Left kidney (tissue), 2 donors: ENCODE measurements around the gene RFC2. TPM values are rescaled to one million over a fixed set of nuclear protein-coding genes. Genes with fewer than 3 reads are reported as not detected.
"Not testable (repeated sequence)": the region's sequence is repeated elsewhere in the genome, so short reads cannot be mapped to it uniquely, and the experiment has no call there.

Experiments
- DNase-seq: peaks from one replicate; pipeline ENCODE4 v3.0.0-alpha.2; 2013
- polyA plus RNA-seq: library from polyadenylated mRNA; unstranded; fragments of 120-200 nt; gene quantifications from one replicate; pipeline ENCODE4 v1.2.1, GENCODE V29; 2013; ENCODE audit not compliant: insufficient read length

RFC2 gene
- polyA plus RNA-seq, 1 donor = 39.1 TPM

- no peak for DNase-seq
These were observed 35.9 kb downstream of the RFC2 start for GRCh38 chr7:74218343-74218698.

DNA sequence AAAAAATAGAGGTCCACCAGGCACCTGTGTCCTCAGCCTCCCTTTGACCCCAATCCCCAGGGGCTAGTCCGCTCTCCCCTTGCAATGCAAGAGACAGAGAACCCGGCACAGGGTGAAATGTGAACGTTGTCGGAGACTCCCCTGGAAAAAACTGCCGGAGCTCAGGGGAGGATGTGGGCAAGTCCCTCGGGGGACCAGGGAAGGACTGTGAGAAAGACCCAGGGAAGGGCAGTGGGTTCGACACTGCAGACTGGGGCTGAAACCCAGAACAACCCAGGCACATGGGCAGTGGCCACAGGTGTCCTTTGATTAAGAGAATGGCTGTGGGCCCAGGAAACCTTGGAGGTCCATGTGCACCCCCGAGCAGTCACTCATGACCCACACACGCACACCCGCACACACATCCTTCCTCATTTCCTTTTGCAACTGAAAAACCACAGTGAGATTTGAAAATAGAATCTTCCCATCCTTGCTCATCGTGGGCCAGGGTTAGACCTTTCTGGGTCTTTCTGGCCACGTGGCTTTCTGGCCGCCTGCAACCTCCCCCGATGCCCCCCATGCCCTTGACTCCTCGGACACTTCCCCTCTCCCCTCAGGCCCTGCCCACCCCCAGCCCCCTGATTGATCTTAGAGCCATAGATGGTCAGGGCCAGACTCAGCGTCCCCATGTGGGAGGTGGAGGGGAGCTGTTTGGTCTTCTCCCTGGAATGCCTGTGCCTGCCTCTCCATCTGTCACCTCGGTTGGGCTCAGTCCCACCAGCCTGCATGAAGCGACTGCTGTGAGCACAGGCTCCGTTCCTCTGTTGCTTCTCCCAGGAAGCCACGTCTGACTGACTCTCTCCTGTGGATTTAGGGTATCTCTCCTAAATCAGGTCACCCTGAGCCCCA is 36.5 kb downstream of the RFC2 start:
- no peak for DNase-seq

DNA sequence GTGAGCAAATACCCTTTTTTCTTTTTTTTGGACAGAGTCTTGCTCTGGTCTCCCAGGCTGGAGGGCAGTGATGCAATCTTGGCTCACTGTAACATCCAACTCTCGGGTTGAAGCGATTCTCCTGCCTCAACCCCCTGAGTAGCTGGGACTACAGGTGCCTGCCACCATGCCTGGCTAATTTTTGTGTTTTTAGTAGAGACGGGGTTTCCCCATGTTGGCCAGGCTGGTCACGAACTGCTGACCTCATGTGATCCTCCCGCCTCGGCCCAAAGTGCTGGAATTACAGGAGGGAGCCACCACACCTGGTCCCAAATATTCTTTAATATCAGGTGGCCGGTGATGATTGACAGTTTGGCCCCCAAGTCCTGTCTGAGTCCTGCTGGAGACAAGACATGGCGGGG is 37.8 kb downstream of the RFC2 start:
- no peak for DNase-seq

- no peak for DNase-seq
These were observed 38.3 kb downstream of the RFC2 start for GRCh38 chr7:74215921-74216320.

GRCh38 chr7:74214816-74215630 is 39.2 kb downstream of the RFC2 start:
- DNase-seq = no peak

DNA sequence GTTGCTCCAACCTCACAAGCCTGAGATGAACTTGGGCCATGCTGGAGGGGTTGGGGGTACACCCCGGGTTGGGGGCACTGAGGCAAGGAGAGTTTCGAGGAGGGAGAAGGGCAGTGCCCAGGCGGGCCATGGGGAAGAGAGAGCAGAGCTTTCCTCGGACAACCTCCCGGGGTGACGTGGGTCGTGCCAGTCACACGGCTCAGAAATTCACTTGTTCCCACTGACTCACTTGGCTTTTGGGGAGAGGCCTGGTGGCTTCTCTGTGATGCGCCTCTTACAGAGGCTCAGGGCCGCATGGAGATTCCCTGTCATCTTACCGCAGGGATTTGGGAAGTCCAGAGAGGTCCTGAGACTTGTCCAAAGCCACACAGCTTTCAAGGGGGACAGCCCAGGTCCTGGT is 41.5 kb downstream of the RFC2 start:
- DNase-seq = no peak

- not testable (repeated sequence) for DNase-seq
These were observed 46.0 kb downstream of the RFC2 start for GRCh38 chr7:74208241-74208640.

GRCh38 chr7:74207586-74207985 is 46.6 kb downstream of the RFC2 start:
- no peak for DNase-seq

GRCh38 chr7:74206589-74207120 is 47.5 kb downstream of the RFC2 start:
- DNase-seq = peak; percentile 67

DNA sequence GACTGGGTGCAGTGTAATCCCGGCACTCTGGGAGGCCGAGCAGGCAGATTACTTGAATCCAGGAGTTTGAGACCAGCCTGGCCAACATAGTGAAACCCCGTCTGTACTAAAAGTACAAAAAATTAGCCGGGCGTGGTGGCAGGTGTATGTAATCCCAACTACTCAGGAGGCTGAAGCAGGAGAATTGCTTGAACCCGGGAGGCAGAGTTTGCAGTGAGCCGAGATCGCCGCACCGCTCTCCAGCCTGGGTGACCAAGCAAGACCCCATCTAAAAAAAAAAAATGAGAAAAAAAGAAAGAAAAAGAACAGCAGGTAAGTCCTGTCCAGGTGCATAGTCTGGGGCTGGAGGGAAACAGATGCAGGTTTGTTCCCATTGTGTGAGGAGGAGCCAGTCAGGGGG is 48.1 kb downstream of the RFC2 start:
- DNase-seq = not testable (repeated sequence)

DNA sequence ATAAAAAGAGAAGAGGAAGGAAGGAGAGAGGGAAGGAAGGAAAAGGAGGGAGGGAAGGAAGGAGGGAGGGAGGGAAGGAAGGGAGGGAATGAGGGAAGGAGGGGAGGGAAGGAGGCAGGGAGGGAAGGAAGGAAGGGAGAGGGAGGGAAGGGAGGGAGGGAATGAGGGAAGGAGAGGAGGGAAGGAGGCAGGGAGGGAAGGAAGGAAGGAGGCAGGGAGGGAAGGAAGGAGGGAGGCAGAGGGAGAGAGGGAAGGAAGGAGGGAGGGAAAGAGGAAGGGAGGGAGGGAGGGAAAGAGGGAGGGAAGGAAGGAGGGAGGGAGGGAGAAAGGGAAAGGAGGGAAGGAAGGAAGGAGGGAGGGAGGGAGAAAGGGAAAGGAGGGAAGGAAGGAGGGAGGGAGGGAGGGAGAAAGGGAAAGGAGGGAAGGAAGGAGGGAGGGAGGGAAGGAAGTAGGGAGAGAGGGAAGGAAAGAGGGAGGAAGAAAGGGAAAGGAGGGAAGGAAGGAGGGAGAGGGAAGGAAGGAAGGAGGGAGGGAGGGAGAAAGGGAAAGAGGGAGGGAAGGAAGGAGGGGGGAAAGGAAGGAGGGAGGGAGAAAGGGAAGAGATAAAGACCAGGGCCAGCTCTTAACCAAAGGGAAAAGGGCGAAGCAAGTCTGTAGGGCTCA is 50.1 kb downstream of the RFC2 start:
- no peak for DNase-seq

GRCh38 chr7:74202841-74203556 is 51.2 kb downstream of the RFC2 start:
- peak; percentile 49 for DNase-seq

- no peak for DNase-seq
These were observed 54.4 kb downstream of the RFC2 start for GRCh38 chr7:74199551-74200355.

DNA sequence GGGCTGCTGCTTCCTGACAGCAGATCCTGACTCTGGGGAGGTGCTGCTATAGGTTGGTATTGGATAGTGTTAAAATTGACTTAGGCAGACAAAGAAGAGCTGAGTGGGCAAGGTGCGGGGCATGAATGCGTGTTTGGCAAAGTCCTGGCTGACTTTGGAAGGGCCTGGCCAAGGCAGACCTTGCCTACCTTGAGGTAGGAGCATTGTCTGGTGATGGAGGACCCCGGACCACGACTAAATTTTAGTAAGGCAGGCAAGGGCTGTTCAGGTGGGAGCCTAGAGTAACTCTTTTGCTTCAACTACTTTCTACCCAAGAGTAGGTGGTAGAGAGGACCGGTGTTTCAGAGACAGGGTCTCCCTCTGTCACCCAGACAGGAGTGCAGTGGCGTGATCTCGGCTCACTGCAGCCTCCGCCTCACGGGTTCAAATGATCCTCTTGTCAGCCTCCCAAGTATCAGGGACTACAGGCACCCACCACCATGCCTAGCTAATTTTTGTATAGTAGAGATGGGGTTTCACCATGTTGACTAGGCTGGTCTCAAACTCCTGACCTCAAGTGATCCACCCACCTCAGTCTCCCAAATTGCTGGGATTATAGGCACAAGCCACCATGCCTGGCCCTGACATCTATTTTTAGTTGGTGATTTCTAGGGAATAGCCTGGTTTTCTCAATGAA is 56.6 kb downstream of the RFC2 start:
- no peak for DNase-seq

- not testable (repeated sequence) for DNase-seq
These were observed 58.1 kb downstream of the RFC2 start for GRCh38 chr7:74195968-74196654.

DNA sequence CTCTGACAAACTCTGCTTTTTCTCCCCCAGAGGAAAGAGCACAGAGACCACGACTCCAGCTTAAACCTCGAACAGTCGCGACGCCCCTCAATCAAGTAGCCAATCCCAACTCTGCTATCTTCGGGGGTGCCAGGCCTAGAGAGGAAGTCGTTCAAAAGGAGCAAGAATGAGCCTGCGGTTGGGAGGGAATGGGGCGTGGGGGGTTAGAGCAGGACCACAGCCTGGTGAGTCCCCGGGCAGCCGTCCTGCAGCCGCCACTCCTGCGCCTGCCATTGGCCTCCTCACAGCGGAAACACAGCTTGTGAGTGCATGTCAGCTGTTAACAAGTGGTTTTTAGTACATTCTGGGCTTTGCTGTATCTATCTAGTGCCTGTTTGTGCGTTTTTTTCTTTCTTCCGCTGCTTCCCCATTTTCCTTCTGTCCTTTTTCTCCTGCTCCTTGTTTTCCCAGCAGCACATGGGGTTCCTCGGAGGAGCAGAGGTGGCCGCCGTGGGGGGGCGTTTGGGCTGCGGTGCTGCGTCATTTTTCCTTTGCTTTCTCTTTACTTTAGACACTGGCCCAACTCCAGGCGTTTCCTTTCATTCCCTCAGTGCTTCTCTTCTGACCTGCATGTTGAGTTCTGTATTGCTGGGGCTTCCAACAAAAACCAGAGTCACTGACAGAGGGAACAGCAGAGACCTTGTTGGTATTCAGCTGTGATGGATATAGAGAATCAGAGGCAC is 58.9 kb downstream of the RFC2 start:
- not testable (repeated sequence) for DNase-seq

GRCh38 chr7:74194686-74195085 is 59.5 kb downstream of the RFC2 start:
- DNase-seq = no peak

GRCh38 chr7:74193913-74194312 is 60.3 kb downstream of the RFC2 start:
- DNase-seq = no peak

DNA sequence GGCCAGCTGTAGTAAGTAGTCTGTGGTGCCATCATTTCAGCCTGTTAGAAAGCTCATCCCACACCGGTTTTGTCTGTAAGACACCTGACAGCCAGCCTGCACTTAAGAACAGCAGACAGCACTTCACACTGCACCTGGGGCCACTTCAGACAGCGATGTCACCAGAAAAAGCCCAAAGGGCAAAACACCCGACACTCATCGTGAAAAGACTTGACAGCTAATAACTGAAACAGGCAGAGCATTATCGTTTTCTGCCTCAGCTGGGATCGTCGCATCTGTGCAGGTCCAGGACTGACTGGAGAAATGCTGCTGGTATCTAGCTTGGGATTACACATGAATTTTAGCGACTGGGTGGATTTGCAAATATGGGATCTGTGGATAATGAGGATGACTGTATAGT is 61.1 kb downstream of the RFC2 start:
- no peak for DNase-seq
